Heart left ventricle (tissue), 16 donors: ENCODE data around the gene KRT71. TPM values are rescaled to one million over a fixed set of nuclear protein-coding genes. Genes with fewer than 3 reads are reported as not detected.

Source experiments
- ATAC-seq, 4 donors: fragments of 200-7000 bp; cut with Tn5 transposase; one replicate each; pipeline ENCODE4 v1.9.1; 2020 to 2022; ENCODE audit warnings: moderate library complexity in 4 of 4, mild to moderate bottlenecking in 3 of 4, moderate number of reproducible peaks in 1 of 4
- DNase-seq, 5 donors: peaks; one replicate each; pipeline ENCODE4 v3.0.0-alpha.2; 2020
- H3K27ac ChIP-seq, 12 donors: fragments of 200-600 bp; sonication (generic) in 4 of 12; one replicate each; pipeline versions ENCODE4 v1.5.0 to v1.8.0; 2016 to 2022; ENCODE audit warnings: mild to moderate bottlenecking in 2 of 12
- H3K27me3 ChIP-seq, 9 donors: fragments of 200-600 bp; sonication (generic) in 2 of 9; one replicate each; pipeline versions ENCODE4 v1.5.1 to v1.8.0; 2016 to 2022; ENCODE audit warnings: mild to moderate bottlenecking in 3 of 9
- H3K36me3 ChIP-seq, 9 donors: fragments of 200-600 bp; sonication (generic) in 2 of 9; one replicate each; pipeline versions ENCODE4 v1.5.0 to v1.8.0; 2018 to 2022; ENCODE audit warnings: mild to moderate bottlenecking in 2 of 9
- H3K4me1 ChIP-seq, 12 donors: fragments of 200-600 bp; sonication (generic) in 4 of 12; one replicate each; pipeline versions ENCODE4 v1.5.0 to v1.8.0; 2016 to 2022; ENCODE audit warnings: mild to moderate bottlenecking in 3 of 12
- H3K4me3 ChIP-seq, 12 donors: fragments of 200-600 bp; sonication (generic) in 4 of 12; one replicate each; pipeline versions ENCODE4 v1.5.0 to v1.8.0; 2017 to 2022; ENCODE audit warnings: mild to moderate bottlenecking in 9 of 12, moderate library complexity in 4 of 12
- H3K9me3 ChIP-seq, 12 donors: fragments of 200-600 bp; sonication (generic) in 4 of 12; one replicate each; pipeline versions ENCODE4 v1.5.0 to v1.8.0; 2016 to 2022; ENCODE audit warnings: mild to moderate bottlenecking in 1 of 12
- POLR2A ChIP-seq, 2 donors: fragments of 450-650 bp; IDR thresholded peaks; one replicate each; pipeline ENCODE4 v1.6.1; 2017; ENCODE audit warnings: antibody characterized with exemption in 2 of 2, mild to moderate bottlenecking in 2 of 2, moderate library complexity in 2 of 2
- WGBS, 4 donors: extraction: QIAGEN DNeasy Blood & Tissue Kit in 2 of 4; methylation state at CpG; one replicate each; pipeline versions ENCODE4 v1.1.5 to v1.1.7; 2013 to 2018; 5-methylcytosine and 5-hydroxymethylcytosine counted together
- intact Hi-C, 10 donors: fragments of 100-400 bp; cut with DNase I; formaldehyde crosslinking; loops; one replicate each; pipeline versions ENCODE4 v1.11.1 to v1.14.2; 2022
- polyA plus RNA-seq, 2 donors: library from polyadenylated mRNA; stranded (reverse); fragments of 200-250 nt; gene quantifications; one replicate each; pipeline ENCODE4 v1.2.3, GENCODE V29; 2013
- total RNA-seq, 9 donors: library from RNA; depleted of rRNA in 2 of 9; stranded (reverse); fragments of >200 nt in 2 of 9; fragmentation: NEBNext Ultra II Directional in 3 of 9; extraction: Animal tissue kit (Norgen Biotek cat#: 25700) in 3 of 9; gene quantifications; one replicate each; pipeline versions ENCODE4 v1.1.0 to v1.2.4, GENCODE V29; 2016 to 2023
- TF ChIP-seq, protein P1 (sequence below), 12 donors: fragments of 200-600 bp; sonication (generic) in 4 of 12; IDR thresholded peaks; one replicate each; pipeline versions ENCODE4 v1.5.0 to v1.8.0; 2018 to 2022; ENCODE audit warnings: antibody characterized with exemption in 12 of 12, mild to moderate bottlenecking in 5 of 12
- donor health status: ischemic (EF 13 %, LVEDD 7.1; RV severe dilation, severe dysfunction).
- donor health status: healthy with polysubstance abuse.
- donor health status: DM: no; HTN: yes; CAD: no.
- donor health status: DM: no; HTN: no; CAD: no.
- donor health status: ischemic (EF 25% LVEDD 6.9; RV normal size, moderate dysfunction).
- donor health status: ischemic (EF 25% LVEDD 5.7; RV mildly dilated, moderate dysfunction).
- donor health status: healthy.
- donor health status: DM: yes; HTN: yes; CAD: no.
- donor health status: ischemic (EF 35%, LVEDD 5.7; RV mildly dilated, moderate dysfunction).
- donor health status: nonischemic (EF 11% LVEDD 7.7; RV severe dilation, severe dysfunction).
- donor health status: DM: yes; HTN: yes; CAD: no.
- donor health status: PGD.
- donor health status: ischemic (EF 29% LVEDD 5.4; RV normal size, mild dysfunction).
- donor health status: nonischemic (EF 23%, LVEDD 6.1; RV moderate dilation, normal function).

Gene KRT71
- total and polyA plus RNA-seq, 11 donors, result not detected

- Histone ChIP-seq H3K4me3 (no peak overlapping the region), H3K4me1 (no peaks in the 10 kb centered on the region), H3K27ac (no peak overlapping the region), H3K36me3 (no peaks in the 10 kb centered on the region), H3K27me3 (peaks cover 0 to 24% (median 5%) of the 10 kb centered on the region in 9 donors), H3K9me3 (no peaks in the 10 kb centered on the region)
- ATAC-seq (no peak), DNase-seq (no peak)
- WGBS, 4 donors, result 87 to 94% (median 93%) methylated on average over 8 of the region's 8 CpGs
- TF ChIP-seq, protein P1, sequence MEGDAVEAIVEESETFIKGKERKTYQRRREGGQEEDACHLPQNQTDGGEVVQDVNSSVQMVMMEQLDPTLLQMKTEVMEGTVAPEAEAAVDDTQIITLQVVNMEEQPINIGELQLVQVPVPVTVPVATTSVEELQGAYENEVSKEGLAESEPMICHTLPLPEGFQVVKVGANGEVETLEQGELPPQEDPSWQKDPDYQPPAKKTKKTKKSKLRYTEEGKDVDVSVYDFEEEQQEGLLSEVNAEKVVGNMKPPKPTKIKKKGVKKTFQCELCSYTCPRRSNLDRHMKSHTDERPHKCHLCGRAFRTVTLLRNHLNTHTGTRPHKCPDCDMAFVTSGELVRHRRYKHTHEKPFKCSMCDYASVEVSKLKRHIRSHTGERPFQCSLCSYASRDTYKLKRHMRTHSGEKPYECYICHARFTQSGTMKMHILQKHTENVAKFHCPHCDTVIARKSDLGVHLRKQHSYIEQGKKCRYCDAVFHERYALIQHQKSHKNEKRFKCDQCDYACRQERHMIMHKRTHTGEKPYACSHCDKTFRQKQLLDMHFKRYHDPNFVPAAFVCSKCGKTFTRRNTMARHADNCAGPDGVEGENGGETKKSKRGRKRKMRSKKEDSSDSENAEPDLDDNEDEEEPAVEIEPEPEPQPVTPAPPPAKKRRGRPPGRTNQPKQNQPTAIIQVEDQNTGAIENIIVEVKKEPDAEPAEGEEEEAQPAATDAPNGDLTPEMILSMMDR (IDR thresholded peaks at IDR 0.05), result no peak
- no peak for TF ChIP-seq POLR2A (IDR thresholded peaks at IDR 0.05)
- intact Hi-C loops, result loop anchor here in 3 of 10 donors (5.0 to 10.0 kb wide), 2 partner anchors 200 to 203 kb away; no protein-coding TSS in a partner anchor
Observed at GRCh38 chr12:52577316-52577715, 24.4 kb upstream of the KRT71 start.

DNA sequence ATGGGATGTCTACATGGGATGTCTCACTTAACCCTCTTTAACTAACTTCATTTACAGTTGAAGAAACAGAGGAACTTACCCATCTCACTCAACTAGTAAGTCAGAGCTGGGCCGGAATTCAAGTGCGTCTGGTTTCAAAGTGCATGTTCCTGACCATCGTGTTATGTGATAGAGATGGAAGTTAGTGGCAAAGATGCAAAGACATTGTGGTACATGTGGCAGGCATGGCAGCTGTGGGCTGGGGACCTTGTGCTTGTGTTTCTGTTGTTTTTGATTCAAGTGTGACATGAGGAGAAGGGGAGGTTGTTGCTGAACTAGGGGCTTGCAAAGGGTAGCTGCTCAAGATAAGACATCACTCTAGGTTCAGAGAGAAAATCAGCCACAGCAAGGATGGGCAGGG, 23.0 kb upstream of the KRT71 start:
- Histone ChIP-seq H3K36me3 (no peaks in the 10 kb centered on the region), H3K27me3 (peaks cover 0 to 35% (median 5%) of the 10 kb centered on the region in 9 donors), H3K4me1 (no peaks in the 10 kb centered on the region), H3K9me3 (no peaks in the 10 kb centered on the region), H3K4me3 (no peak overlapping the region), H3K27ac (no peak overlapping the region)
- DNase-seq (no peak), ATAC-seq (no peak)
- WGBS, 4 donors, result 88 to 96% (median 92%) methylated on average over 3 of the region's 3 CpGs
- no peak for TF ChIP-seq POLR2A (IDR thresholded peaks at IDR 0.05)
- TF ChIP-seq, protein P1 (IDR thresholded peaks at IDR 0.05), result no peak
- intact Hi-C loops, result loop anchor here in 3 of 10 donors (5.0 to 10.0 kb wide), 2 partner anchors 199 to 201 kb away; no protein-coding TSS in a partner anchor

GRCh38 chr12:52575256-52575655, 22.3 kb upstream of the KRT71 start:
- DNase-seq (no peak), ATAC-seq (no peak)
- Histone ChIP-seq H3K36me3 (no peaks in the 10 kb centered on the region), H3K4me1 (no peaks in the 10 kb centered on the region), H3K9me3 (no peaks in the 10 kb centered on the region), H3K27ac (no peak overlapping the region), H3K27me3 (peaks cover 0 to 34% (median 5%) of the 10 kb centered on the region in 9 donors), H3K4me3 (no peak overlapping the region)
- 87 to 92% (median 91%) methylated on average over 7 to 9 of the region's 9 CpGs for WGBS, 4 donors
- TF ChIP-seq, protein P1 (IDR thresholded peaks at IDR 0.05), result no peak
- no peak for TF ChIP-seq POLR2A (IDR thresholded peaks at IDR 0.05)
- intact Hi-C loops, result loop anchor here in 3 of 10 donors (5.0 to 10.0 kb wide), 2 partner anchors 198 to 200 kb away; no protein-coding TSS in a partner anchor

DNA sequence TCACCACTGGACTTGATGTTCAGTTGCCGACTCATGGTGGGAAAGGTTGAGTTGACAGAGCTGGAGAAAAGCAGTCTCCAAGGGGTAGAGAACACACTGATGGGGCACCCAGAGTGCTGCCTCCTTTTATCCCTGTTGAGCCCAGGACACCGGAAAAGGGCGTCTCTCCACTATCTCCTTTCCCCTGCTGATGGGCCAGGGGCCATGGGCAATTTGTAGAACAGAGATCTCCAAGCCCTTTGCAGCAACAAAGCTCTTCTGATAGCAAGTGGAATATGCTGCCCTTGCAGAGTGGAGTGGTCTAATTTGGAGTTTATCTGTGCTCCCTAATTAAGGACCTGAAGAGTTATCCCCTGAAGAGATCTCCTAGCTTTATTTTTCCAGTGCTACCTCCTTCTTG, 20.8 kb upstream of the KRT71 start, which contains the start of gene KRT74:
TSS of gene KRT74 (minus strand) at position 101 of the 400 bp plus-strand sequence. CDS start at position 35, 66 bp downstream.
- H3K27ac ChIP-seq, result no peak within 1 kb of the TSS
- no peaks in the 10 kb centered on the region for H3K4me1 ChIP-seq
- H3K27me3 ChIP-seq, result peaks cover 0 to 32% (median 5%) of the 10 kb centered on the region in 9 donors
- no peak within 1 kb of the TSS for H3K4me3 ChIP-seq
- ATAC-seq (no peak), DNase-seq (no peak)
- H3K9me3 ChIP-seq, result no peaks in the 10 kb centered on the region
- no peaks in the 10 kb centered on the region for H3K36me3 ChIP-seq
- WGBS, 4 donors, result 63 to 82% (median 75%) methylated on average over 3 of the region's 3 CpGs
- intact Hi-C loops, result loop anchor here in 2 of 10 donors (10.0 kb wide), 1 partner anchor 199 kb away; no protein-coding TSS in a partner anchor
- TF ChIP-seq POLR2A (IDR thresholded peaks at IDR 0.05), result no peak
- TF ChIP-seq, protein P1 (IDR thresholded peaks at IDR 0.05), result no peak
